Measurements from ENCODE around the gene MYL12B. TPM values are rescaled to one million over a fixed set of nuclear protein-coding genes. Genes with fewer than 3 reads are reported as not detected.
A peak's percentile ranks its signal among the peaks of the same experiment; 100 is the strongest.

The MYL12B gene
- total RNA-seq (2022) (175 and 229 TPM in 2 replicates), Bru-seq, nascent RNA (percentile 96 among the genes with signal in this experiment), BruChase-seq, experiment 1, labeled RNA remaining after a 6-hour chase (percentile 95 among the genes with signal in this experiment), BruChase-seq, experiment 2, labeled RNA remaining after a 2-hour chase (percentile 93 among the genes with signal in this experiment)
- long read RNA-seq, transcript MYL12B-201 (4 exons, 1,210 nt) = major isoform, 487 of 579 reads
- long read RNA-seq, partial matches to known transcripts = 87 of 579 reads
- long read RNA-seq, other reads (novel, unspliced or antisense) = 2 of 579 reads

DNA sequence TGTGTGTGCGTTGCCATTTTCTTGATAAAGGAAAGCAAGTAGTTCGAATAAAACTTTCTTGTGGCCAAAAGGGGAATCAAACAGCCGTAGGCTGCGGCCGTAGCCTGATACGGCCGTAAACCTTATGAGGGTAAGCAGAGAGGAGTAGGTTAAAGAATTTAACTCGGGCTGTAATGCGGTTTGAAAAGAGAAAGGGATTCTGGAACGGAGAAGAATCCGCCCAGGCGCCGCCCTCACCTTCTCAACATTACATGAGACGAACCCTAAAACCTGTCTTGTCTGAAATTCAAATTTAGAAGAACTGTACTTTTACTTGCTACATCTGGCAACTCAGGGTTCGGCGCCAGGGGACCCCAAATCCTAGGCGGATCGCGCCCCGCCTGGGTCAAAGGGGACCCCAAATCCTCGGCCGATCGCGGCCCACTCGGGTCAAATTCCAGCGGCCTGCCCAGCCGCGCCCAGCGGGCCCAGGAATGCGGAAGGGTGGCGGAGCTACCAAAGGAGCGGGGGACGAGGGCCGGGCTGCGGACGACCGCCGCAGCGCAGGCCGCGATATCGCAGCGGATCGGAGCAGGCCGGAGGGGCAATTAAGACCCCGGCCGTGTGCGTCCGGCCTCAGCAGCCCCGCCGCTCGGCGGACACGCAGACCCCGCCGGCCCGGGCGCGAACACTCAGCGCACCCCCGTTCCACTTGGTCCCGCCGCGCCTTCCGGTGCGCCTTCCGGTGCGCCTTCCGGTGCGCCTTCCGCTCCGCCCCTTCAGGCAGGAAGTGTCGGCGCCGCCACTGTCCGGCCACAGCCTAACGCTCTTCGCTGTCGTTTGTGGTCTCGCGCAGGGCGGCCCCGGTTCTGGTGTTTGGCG lies at the start of gene MYL12B:
Gene MYL12B (plus strand): TSS at position 761 of the 861 bp plus-strand sequence. CDS start 10,766 bp downstream, outside the sequence.
- TF ChIP-seq, protein P1, sequence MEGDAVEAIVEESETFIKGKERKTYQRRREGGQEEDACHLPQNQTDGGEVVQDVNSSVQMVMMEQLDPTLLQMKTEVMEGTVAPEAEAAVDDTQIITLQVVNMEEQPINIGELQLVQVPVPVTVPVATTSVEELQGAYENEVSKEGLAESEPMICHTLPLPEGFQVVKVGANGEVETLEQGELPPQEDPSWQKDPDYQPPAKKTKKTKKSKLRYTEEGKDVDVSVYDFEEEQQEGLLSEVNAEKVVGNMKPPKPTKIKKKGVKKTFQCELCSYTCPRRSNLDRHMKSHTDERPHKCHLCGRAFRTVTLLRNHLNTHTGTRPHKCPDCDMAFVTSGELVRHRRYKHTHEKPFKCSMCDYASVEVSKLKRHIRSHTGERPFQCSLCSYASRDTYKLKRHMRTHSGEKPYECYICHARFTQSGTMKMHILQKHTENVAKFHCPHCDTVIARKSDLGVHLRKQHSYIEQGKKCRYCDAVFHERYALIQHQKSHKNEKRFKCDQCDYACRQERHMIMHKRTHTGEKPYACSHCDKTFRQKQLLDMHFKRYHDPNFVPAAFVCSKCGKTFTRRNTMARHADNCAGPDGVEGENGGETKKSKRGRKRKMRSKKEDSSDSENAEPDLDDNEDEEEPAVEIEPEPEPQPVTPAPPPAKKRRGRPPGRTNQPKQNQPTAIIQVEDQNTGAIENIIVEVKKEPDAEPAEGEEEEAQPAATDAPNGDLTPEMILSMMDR (IDR thresholded peaks at IDR 0.05; ENCODE audit: unreplicated experiment) = no peak
- peak within 1 kb of the TSS; percentile 82 for H3K27ac Mint-ChIP-seq (ENCODE audit: low read depth, unreplicated experiment)
- TSS peak; percentile 90 for BruUV-seq (replicated peaks)
- peak; percentile 78 for DNase-seq (ENCODE audit: unreplicated experiment)
- ChIA-PET POLR2A (interaction anchor here (0.6 to 3.5 kb wide), 26 partner anchors 9 to 725 kb away, joined by 3 to 250 read pairs (median 4); partner anchors contain the start of genes MYL12A, SMCHD1 and TGIF1), CTCF (interaction anchor here (1.1 kb wide), 1 partner anchor 9 kb away, joined by 5 read pairs; no protein-coding TSS in a partner anchor)
- peak within 1 kb of the TSS; percentile 80 for H3K4me3 Mint-ChIP-seq (ENCODE audit: unreplicated experiment)
- peaks cover 30% of the 10 kb centered on the region for H3K36me3 Mint-ChIP-seq (ENCODE audit: insufficient read depth, unreplicated experiment)
- intact Hi-C loops (cut with micrococcal nuclease) = loop anchor here (5.0 kb wide), 1 partner anchor 331 kb away; no protein-coding TSS in a partner anchor
- no peaks in the 10 kb centered on the region for H3K27me3 Mint-ChIP-seq (ENCODE audit: insufficient read depth, unreplicated experiment)
- H3K4me1 Mint-ChIP-seq (ENCODE audit: insufficient read depth, unreplicated experiment) = peaks cover 43% of the 10 kb centered on the region
- no peaks in the 10 kb centered on the region for H3K9me3 Mint-ChIP-seq (ENCODE audit: unreplicated experiment)

DNA sequence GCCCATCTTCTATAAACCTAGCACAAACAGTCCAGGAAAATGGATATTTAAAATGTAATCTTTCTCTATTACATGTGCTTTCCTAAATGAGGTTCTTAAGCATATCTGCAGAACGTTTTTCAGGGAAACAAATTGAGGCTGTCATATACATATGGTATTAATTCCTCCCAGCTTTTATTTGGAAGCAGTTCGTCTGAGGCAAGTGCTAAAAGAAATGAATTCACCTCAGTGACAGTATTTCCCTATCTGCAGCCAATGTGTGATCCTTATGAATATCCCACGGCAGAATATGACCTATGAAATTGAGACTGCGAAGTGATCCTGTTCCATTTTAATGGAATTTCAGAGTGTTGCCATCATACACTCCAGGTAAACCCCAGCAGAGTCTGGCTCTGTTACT lies 49.3 kb upstream of the MYL12B start:
- Mint-ChIP-seq H3K27ac (ENCODE audit: low read depth, unreplicated experiment) (no peak overlapping the region), H3K4me3 (ENCODE audit: unreplicated experiment) (no peak overlapping the region)

DNA sequence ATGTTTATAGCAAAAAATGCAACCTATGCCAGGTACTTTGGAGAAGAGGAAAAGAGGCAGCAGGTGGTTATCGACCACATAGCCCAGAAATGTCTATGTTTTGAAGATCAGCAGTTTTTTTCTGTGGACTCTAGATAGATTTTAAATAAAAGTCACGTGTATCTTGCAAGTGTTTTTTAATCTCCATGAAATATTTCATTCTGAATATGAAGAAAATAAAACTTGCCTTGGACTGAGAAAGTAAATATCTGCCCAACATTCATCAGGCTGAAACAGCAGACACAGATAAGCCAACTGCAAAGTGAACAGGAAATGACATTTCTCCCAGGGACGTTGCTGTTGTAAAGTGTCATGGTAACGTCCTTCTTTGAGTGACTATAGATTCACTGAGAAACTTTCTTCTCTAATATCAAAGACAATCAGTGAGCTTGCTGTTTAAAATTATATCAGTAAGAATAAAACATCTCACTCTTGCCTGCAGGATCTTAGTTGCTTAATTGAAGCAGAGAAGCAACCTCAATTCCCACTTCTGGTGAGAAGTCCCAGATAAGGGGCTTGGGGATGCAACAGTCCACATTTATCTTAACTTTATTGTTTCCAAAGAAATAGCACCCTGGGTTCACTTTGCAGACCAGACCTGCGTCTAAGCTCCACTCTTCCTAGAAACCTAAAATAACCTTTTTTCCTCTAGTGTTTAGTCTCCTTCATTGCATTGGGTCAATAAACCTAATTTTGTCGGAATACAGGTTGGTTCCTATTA lies 48.5 kb upstream of the MYL12B start:
- TF ChIP-seq, protein P1 (IDR thresholded peaks at IDR 0.05; ENCODE audit: unreplicated experiment) = no peak
- Mint-ChIP-seq H3K4me3 (ENCODE audit: unreplicated experiment) (no peak overlapping the region), H3K27ac (ENCODE audit: low read depth, unreplicated experiment) (no peak overlapping the region), H3K4me1 (ENCODE audit: insufficient read depth, unreplicated experiment) (peaks cover 19% of the 10 kb centered on the region), H3K9me3 (ENCODE audit: unreplicated experiment) (no peaks in the 10 kb centered on the region), H3K36me3 (ENCODE audit: insufficient read depth, unreplicated experiment) (no peaks in the 10 kb centered on the region), H3K27me3 (ENCODE audit: insufficient read depth, unreplicated experiment) (no peaks in the 10 kb centered on the region)
- POLR2A ChIA-PET = interaction anchor here (0.7 to 0.9 kb wide), 3 partner anchors 20 to 225 kb away, joined by 3 read pairs; partner anchors contain the start of gene MYL12A
- no peak for DNase-seq (ENCODE audit: unreplicated experiment)
- CTCF ChIA-PET = interaction anchor here (0.5 to 1.2 kb wide), 2 partner anchors 17 to 32 kb away, joined by 3 read pairs; no protein-coding TSS in a partner anchor
- intact Hi-C loops (cut with micrococcal nuclease) = no loop called here
- BruUV-seq (replicated peaks) = no TSS peak

More for the DNA sequence above, 49.3 kb upstream of the MYL12B start:
- intact Hi-C loops (cut with micrococcal nuclease) = no loop called here
- Mint-ChIP-seq H3K27me3 (ENCODE audit: insufficient read depth, unreplicated experiment) (no peaks in the 10 kb centered on the region), H3K9me3 (ENCODE audit: unreplicated experiment) (no peaks in the 10 kb centered on the region), H3K36me3 (ENCODE audit: insufficient read depth, unreplicated experiment) (no peaks in the 10 kb centered on the region), H3K4me1 (ENCODE audit: insufficient read depth, unreplicated experiment) (peaks cover 17% of the 10 kb centered on the region)
- ChIA-PET CTCF (no interaction called here), POLR2A (interaction anchor here (0.7 kb wide), 1 partner anchor 35 kb away, joined by 3 read pairs; the partner anchor contains the start of gene MYL12A)
- no TSS peak for BruUV-seq (replicated peaks)
- DNase-seq (ENCODE audit: unreplicated experiment) = no peak
- TF ChIP-seq, protein P1 (IDR thresholded peaks at IDR 0.05; ENCODE audit: unreplicated experiment) = no peak

Measured in MCF 10A (cell line).